Lower leg skin (tissue), 3 donors: Measurements from ENCODE around the gene ZFAND6.

Experiments used
- CTCF ChIP-seq, 3 donors: fragments of 450-650 bp; IDR thresholded peaks; one replicate each; pipeline ENCODE4 v1.5.1; 2016; ENCODE audit warnings: antibody characterized with exemption in 3 of 3, mild to moderate bottlenecking in 3 of 3, moderate library complexity in 2 of 3
- POLR2A ChIP-seq, 2 donors: fragments of 450-650 bp; IDR thresholded peaks; one replicate each; pipeline ENCODE4 v1.6.1; 2016 to 2017; ENCODE audit warnings: antibody characterized with exemption in 2 of 2, mild to moderate bottlenecking in 1 of 2, moderate library complexity in 1 of 2

GRCh38 chr15:80142646-80143045 is 83.2 kb downstream of the ZFAND6 start:
- TF ChIP-seq CTCF (IDR thresholded peaks at IDR 0.05) = no peak
- TF ChIP-seq POLR2A (IDR thresholded peaks at IDR 0.05) = no peak
